ENCODE data around the gene DNASE1L1. TPM values are rescaled to one million over a fixed set of nuclear protein-coding genes. Genes with fewer than 3 reads are reported as not detected.
A peak's percentile ranks its signal among the peaks of the same experiment; 100 is the strongest.

The DNASE1L1 gene
- total RNA-seq, 1 donor from 2014 or later, result 15.3 TPM

DNA sequence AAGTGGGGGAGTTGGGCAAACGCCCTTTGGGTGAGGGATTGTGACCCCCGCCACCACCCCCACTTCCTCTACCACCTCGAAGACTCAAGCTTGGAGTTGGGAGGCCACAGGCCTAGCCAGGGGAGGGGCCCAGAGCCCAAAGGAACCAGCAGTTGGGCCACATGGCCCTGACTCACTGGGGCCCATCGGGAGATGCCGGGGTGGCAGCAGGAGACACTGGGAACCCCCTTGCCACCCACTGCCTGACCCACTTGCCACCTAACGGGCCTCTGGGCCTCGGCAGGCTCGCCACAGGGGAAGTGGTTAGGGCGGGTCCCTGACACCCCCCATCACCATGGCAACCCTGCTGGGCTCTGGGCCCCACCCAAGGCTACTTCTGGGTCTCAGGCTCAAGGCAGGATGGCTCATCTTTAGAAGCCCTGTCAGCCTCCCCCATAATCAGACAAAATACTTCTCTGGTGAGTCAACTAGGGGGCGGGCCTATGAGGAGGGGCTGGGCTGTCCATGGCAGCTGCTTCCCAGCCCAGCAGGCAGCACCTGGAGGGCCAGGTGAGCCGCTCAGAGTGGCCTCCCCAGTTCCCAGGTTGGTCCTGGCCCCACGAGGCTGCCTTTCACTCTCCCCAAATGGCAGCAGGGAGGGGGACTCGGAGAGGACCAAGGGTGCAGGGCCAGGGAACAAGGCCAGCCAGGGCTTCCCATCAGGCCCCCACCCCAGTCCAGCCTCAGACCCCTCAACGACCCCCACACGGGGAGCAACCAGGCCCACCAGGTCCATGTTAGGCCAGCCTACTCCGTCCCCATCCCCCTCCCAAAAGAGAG, 40.2 kb downstream of the DNASE1L1 start:
- no peaks in the 10 kb centered on the region for H3K27me3 Mint-ChIP-seq
- H3K36me3 Mint-ChIP-seq (ENCODE audit: low read depth), result peaks cover 25% of the 10 kb centered on the region
- intact Hi-C loops (cut with micrococcal nuclease), result loop anchor here (1.0 kb wide), 1 partner anchor 42 kb away; the partner anchor contains the start of gene TAFAZZIN
- CTCF ChIA-PET, result no interaction called here
- H3K4me1 Mint-ChIP-seq, result peaks cover 26% of the 10 kb centered on the region
- peak overlapping the region; percentile 83 for H3K27ac Mint-ChIP-seq
- TF ChIP-seq, protein P1, sequence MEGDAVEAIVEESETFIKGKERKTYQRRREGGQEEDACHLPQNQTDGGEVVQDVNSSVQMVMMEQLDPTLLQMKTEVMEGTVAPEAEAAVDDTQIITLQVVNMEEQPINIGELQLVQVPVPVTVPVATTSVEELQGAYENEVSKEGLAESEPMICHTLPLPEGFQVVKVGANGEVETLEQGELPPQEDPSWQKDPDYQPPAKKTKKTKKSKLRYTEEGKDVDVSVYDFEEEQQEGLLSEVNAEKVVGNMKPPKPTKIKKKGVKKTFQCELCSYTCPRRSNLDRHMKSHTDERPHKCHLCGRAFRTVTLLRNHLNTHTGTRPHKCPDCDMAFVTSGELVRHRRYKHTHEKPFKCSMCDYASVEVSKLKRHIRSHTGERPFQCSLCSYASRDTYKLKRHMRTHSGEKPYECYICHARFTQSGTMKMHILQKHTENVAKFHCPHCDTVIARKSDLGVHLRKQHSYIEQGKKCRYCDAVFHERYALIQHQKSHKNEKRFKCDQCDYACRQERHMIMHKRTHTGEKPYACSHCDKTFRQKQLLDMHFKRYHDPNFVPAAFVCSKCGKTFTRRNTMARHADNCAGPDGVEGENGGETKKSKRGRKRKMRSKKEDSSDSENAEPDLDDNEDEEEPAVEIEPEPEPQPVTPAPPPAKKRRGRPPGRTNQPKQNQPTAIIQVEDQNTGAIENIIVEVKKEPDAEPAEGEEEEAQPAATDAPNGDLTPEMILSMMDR (IDR thresholded peaks at IDR 0.05), result no peak
- H3K4me3 Mint-ChIP-seq, result peak overlapping the region; percentile 88
- ATAC-seq (ENCODE audit: low read depth) (peak; percentile 64), DNase-seq (peak; percentile 73)
- H3K9me3 Mint-ChIP-seq, result no peaks in the 10 kb centered on the region
- POLR2A ChIA-PET, result interaction anchor here (0.5 to 5.2 kb wide), 11 partner anchors 10 to 444 kb away, joined by 3 to 65 read pairs (median 4); partner anchors contain the start of genes EMD, HCFC1 and RPL10

DNA sequence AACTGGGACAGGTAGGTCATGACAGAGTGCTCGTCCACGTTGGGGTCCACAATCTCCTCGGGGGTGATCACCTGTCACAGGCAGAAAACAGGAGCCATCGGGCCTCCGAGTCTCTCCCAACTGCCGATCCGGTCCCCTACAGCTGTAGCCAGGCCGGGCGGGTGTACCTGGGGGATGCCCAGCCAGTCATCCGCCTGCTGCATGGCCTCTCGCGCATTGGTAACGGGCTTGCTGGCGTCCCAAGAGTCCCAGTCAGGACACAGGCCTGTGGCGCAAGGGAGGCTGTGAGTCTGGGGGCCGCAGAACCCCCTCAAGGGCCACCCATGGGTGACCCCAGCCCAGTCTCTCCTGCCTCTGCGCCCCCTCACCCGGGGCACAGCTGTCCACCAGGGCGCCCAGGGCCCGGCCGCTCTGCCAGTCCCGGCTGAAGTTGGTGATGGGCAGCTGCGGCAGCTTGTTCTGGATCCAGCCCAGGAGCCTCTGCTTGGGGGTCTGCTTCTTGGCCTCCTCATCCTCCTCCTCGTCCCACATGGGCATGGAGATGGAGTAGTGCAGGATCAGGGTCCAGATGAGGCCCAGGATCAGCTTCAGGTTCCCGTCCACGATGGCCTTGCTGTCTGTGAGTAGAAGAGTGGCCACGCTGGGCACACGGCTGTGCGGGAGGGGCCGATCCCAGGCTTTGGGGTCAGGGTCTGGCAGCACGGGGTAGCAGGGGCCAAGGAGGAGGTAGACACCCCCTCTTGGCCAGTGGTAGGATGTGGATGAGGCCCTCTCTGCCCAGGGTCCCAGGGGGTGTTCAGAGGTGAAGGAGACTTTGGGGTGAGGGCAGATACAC, 41.4 kb downstream of the DNASE1L1 start:
- ChIA-PET CTCF (no interaction called here), POLR2A (interaction anchor here (0.6 to 5.2 kb wide), 6 partner anchors 16 to 397 kb away, joined by 3 to 65 read pairs (median 6); partner anchors contain the start of genes HCFC1 and RPL10)
- peaks cover 17% of the 10 kb centered on the region for H3K4me1 Mint-ChIP-seq
- no peaks in the 10 kb centered on the region for H3K9me3 Mint-ChIP-seq
- TF ChIP-seq, protein P1 (IDR thresholded peaks at IDR 0.05), result no peak
- H3K27me3 Mint-ChIP-seq, result no peaks in the 10 kb centered on the region
- peaks cover 31% of the 10 kb centered on the region for H3K36me3 Mint-ChIP-seq (ENCODE audit: low read depth)
- intact Hi-C loops (cut with micrococcal nuclease), result no loop called here
- DNase-seq (no peak), ATAC-seq (ENCODE audit: low read depth) (no peak)
- peak overlapping the region; percentile 41 for H3K4me3 Mint-ChIP-seq
- peak overlapping the region; percentile 83 for H3K27ac Mint-ChIP-seq

DNA sequence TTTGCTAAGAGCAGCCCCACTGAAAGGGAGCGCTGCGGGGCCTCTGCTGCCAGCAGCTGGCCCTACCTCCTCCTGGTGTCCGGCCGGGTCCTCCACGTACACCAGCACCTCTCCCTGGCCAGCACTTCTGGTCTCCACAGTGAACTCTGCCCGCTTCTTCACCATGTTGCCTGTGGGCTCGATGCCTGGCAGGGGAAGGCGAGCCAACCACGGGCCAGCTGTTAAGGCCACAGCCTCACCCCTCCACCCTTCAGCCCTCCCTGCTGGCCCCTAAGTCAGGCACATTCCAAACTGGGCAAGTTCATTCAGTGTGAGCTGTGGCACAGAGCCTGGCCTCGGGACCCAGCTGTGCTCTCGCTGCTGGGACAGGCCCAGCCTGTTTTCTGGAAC, 42.4 kb downstream of the DNASE1L1 start:
- ATAC-seq (ENCODE audit: low read depth) (no peak), DNase-seq (no peak)
- intact Hi-C loops (cut with micrococcal nuclease), result no loop called here
- ChIA-PET POLR2A (interaction anchor here (5.2 kb wide), 1 partner anchor 17 kb away, joined by 56 read pairs; no protein-coding TSS in a partner anchor), CTCF (no interaction called here)
- Mint-ChIP-seq H3K36me3 (ENCODE audit: low read depth) (peaks cover 35% of the 10 kb centered on the region), H3K4me3 (no peak overlapping the region), H3K27me3 (no peaks in the 10 kb centered on the region), H3K9me3 (no peaks in the 10 kb centered on the region), H3K4me1 (peaks cover 12% of the 10 kb centered on the region), H3K27ac (peak overlapping the region; percentile 12)
- TF ChIP-seq, protein P1 (IDR thresholded peaks at IDR 0.05), result no peak

DNA sequence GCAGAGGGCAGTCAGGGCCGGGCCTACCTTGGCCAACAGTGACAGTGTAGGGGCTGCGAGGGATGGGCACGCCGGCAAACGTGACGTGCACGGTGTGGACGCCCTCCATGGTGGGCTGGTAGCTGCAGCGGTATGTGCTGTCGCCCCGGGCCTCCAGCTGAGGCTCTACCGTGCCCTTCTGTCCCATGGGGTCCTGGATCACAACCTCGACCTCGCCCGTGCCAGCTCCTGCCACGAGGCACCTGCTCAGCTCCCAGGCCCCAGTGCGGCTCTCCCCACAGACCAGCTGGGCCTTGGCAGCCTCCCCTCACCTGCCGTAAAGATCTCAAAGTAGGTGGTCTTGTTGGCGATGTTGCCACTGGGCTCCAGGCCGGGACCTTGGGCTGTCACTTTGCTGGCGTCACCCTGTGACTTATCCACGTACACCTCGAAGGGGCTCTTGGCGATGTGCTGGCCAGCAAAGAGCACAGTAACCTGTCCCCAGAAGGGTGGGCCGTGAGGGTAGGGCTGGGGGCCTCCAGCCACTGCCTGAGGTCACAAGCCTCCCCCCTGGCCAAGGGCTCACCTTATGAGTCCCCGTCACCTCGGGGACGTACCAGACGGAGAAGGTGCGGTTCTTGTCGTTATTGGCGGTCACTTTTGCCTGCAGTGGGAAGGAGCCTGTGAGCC, 42.9 kb downstream of the DNASE1L1 start:
- CTCF ChIA-PET, result no interaction called here
- no peak overlapping the region for H3K4me3 Mint-ChIP-seq
- no peaks in the 10 kb centered on the region for H3K9me3 Mint-ChIP-seq
- intact Hi-C loops (cut with micrococcal nuclease), result no loop called here
- TF ChIP-seq, protein P1 (IDR thresholded peaks at IDR 0.05), result no peak
- no peak overlapping the region for H3K27ac Mint-ChIP-seq
- peaks cover 40% of the 10 kb centered on the region for H3K36me3 Mint-ChIP-seq (ENCODE audit: low read depth)
- H3K27me3 Mint-ChIP-seq, result no peaks in the 10 kb centered on the region
- POLR2A ChIA-PET, result interaction anchor here (0.9 to 5.2 kb wide), 2 partner anchors 13 to 16 kb away, joined by 3 to 56 read pairs; no protein-coding TSS in a partner anchor
- ATAC-seq (ENCODE audit: low read depth) (no peak), DNase-seq (no peak)
- peaks cover 12% of the 10 kb centered on the region for H3K4me1 Mint-ChIP-seq

Data from activated B cell treated with CpG ODN at 0.5 μM for 24 hours (primary cell).